GM18511 (cell line): ENCODE data around the gene FAM50B.
"Not testable (repeated sequence)": the region's sequence is repeated elsewhere in the genome, so short reads cannot be mapped to it uniquely, and the experiment has no call there.

Experiments
- ATAC-seq: cut with Tn5 transposase; IDR thresholded peaks from one replicate; pipeline ENCODE4 v1.9.1; 2021; ENCODE audit warnings: mild to moderate bottlenecking, moderate library complexity; ENCODE audit not compliant: unreplicated experiment

Gene FAM50B

DNA sequence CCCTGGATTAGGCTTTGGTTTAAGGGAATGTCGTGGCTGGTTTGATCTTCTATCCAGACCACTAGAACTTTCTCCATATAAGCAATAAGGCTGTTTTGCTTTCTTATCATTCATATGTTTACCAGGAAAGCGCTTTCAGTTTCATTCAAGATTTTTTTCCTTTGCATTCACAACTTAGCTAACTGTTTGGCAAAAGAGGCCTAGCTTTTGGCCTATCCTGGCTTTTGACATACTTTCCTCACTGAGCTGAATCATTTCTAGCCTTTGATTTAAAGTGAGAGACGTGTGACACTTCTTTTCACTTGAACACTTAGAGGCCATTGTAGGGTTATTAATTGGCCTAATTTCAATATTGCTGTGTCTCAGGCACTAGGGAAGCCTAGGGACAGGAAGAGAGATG, 1.7 kb upstream of the FAM50B start:
- ATAC-seq: no peak

- ATAC-seq: no peak
Measured at GRCh38 chr6:3848380-3848779, 793 bp upstream of the FAM50B start.

- ATAC-seq: peak; percentile 1
Measured at GRCh38 chr6:3849681-3850450, 693 bp downstream of the FAM50B start.

- ATAC-seq: no peak
Measured at GRCh38 chr6:3850451-3851203, 1.5 kb downstream of the FAM50B start.

GRCh38 chr6:3851839-3852238, 2.7 kb downstream of the FAM50B start:
- no peak for ATAC-seq

- no peak for ATAC-seq
Measured at GRCh38 chr6:3852391-3852790, 3.2 kb downstream of the FAM50B start.

DNA sequence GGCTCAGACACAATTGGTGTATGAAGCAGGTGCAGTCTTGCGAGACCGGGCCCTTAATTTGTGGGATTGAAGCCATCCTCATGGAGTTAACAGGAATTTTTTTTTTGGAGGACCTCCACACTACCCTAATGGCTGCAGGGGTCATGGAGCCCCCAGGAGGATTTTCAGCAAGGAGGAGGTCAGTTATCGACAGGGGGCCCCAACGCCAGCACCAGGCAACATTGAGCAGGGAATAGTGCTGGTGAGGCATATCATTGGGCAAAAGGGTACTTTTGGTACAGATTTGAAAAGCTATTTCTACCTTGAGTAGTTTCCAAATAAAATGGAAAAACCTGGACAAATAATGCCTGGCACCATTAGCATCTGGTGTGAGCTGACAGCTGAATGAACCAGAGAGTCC, 6.7 kb downstream of the FAM50B start:
- ATAC-seq: no peak

DNA sequence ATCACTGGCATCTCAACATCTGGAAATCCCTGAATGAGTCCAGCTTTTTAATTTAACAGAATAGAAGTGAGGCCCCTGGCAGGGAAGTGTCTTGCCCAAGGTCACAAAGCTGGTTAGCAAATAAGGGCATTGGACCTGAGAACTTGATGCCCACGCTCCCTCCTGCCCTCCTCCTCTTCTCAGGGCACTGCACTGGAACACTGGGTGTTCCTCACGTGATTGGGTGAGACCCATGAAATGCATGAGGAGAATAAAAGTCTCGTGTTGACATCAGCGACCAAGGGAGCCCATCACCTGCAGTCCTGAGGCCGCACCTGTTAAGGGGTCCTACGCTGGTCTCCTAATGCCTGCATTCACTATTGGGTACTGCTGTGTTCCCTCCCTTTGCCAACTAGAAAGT, 7.4 kb downstream of the FAM50B start:
- no peak for ATAC-seq

DNA sequence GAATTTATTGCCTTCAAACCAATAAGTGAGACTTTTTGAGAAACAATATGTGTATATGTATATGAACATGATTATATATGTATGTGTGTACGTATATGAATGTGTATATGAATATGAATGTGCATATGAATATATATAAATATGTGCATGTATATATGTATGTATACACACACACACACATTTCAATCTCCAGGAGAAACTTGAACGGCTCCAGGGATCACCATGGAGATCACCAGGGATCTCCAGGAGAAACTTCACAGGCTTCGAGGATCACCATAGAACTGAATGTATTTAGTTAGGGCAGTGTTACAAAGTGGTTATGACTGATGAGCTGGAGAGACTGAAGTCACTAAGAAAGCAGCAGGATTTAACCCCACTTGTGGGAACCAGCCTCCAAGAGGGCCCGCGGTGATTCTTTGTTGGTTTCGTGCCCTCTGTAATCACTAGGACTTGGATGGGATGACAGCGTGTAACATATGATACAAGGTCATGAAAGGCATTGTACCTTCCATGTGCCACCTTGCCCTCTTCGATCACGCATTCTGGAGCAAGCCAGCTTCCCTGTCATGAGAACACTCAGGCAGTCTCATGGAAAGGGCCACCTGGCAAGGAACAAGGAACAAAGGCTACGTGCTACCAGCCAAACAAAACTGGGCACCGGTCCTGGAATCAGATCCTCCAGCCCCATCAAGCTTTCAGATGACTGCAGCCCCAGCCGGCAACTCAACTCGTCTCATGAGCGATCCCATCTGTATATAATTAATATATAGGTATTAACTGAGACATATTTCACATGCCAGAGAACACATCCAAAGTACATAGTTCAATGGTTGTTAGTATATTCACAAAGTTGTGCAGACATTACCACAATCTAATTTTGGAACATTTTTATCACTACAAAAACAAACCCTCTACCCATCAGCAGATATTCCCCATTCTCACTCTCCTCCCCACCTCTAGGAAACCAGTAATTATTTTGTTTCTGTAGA, 8.6 kb downstream of the FAM50B start:
- ATAC-seq: no peak

DNA sequence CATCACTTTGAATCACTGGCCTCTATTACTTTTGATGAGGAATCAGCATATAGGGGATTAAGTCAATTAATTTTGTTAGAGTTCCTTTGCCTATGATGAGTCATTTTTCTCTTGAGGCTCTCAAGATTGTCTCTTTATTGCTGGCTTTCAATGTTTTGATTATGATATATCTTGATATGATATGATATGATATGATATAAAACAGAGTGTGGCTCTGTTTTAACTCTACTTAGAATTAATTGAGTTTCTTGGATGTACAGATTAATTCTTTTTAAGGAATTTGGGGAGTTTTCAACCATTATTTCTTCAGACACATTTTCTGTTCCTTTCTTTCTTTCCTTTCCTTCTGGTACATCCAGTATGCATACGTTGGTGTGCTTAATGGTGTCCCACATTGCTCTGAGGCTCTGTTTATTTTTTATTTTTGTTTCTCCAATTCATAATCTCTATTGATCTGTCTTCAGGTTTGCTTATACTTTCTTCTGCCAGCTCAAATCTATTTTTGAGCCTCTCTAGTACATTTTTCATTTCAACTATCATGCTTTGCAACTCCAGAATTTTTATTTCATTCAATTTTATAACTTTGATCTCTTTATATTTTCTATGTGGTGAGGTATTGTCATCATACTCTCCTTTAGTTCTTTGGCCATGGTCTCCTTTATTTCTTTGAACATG, 10.8 kb downstream of the FAM50B start:
- no peak for ATAC-seq

DNA sequence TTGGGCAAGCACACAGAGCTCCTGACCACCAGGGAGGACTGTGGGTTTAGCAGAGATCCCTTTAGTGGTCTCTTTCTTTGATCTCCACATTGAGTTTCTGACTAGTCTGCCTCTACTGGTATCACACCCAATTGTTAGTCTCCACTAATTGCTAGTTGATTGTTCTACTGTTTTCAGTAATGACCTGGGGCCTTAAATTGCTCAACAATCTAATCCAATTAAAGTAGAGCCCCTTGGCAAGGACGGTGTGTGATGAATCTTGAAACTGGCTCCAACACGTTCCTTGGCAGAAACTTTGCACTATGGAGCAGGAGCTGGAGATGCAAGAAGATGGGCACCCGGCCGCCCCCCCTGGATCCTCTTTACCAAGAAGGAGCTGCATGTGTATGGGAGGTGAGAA, 12.3 kb downstream of the FAM50B start:
- no peak for ATAC-seq

DNA sequence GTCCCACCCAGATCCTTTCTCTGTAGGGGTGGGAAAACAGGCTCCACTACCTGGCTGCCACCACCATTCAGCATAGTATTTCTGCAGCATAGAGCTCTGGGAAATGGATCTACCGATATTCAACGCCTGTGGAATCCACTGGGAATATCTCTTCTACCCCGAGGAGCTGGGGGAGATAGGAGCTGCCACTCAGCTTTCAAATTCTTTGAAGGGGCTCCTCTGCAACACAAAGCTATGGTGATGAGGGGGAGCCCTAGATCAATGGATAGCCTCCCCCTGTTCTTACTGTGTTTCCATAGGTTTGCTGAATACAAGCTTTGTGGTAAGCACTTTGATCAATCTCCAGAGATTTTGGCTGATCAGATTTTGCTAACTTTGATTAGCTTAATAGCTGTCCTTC, 12.9 kb downstream of the FAM50B start:
- no peak for ATAC-seq

GRCh38 chr6:3863322-3863721, 14.1 kb downstream of the FAM50B start:
- not testable (repeated sequence) for ATAC-seq

DNA sequence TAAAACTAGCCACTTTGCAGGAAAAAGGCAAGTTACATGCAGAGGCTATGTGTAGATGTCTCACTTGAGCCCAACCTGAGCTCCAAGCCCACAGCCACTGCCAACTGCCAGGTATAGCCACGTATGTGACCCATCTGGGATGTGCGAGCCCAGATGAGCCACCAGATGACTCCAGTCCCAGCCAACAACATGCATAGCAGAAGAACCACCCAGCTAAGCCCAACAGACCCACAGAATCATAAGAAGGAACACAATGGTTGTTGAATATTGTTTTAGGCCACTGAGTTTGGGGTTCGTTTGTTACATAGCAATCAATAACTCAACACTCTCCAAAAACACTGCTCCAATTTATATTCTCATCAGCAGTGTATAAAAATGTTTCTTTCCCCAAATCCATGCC, 16.3 kb downstream of the FAM50B start:
- no peak for ATAC-seq

DNA sequence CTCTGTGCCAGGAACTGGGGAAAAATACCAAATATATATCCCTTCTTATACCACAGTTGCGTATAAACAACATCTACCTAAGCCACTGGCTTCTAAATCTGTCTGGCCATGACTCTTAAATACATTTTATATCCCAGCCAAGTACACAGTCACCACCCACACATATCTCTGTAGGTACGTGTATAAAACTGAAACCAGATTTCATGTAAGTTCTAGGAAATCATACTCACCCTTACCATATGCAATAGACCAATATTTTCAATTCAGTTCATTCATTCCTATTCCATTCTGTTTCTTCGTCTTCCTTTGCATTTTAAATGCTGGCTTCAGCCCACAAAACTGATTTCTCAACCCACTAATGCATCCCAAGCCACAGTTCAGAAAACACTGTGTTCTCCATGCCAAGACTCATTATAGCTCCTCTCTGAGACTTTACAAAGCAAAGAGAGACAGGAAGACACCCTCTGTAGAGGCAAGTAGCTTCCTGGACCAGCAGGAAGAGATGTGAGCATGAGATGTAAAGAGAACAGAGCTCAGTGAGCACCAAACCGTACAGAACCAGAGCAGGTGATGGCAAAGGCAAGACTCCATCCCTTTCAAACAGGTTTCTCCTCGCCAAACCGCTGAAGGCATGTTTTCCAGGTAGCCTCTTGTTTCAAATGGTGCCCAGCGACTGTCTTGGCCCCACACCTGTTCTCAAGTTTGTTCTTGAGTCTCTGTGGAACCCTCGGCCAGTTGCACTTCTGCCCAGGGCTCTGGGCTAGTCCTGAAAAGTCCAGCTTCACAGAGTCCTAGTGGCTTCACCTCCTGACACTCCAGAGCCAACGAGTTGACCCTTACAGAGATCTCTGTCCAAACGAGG, 18.7 kb downstream of the FAM50B start:
- no peak for ATAC-seq

GRCh38 chr6:3868544-3868943, 19.4 kb downstream of the FAM50B start:
- ATAC-seq: no peak

DNA sequence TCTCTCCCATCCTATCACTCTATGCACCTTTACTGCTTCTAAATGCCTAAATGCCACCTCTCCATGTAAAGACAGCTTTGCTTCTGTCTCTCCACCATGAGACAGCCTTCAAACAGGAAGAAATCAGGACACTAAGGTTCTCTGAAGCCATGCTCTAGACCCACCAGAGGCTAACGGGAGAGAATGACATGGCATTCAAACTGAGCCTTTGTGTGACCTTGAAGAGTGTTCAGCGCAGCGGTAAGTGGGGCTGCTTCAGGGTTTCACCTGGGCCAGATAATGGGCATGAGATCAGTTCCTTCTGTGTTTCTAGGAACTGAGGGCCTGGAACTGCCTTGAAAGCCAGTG, 20.1 kb downstream of the FAM50B start:
- ATAC-seq: no peak

DNA sequence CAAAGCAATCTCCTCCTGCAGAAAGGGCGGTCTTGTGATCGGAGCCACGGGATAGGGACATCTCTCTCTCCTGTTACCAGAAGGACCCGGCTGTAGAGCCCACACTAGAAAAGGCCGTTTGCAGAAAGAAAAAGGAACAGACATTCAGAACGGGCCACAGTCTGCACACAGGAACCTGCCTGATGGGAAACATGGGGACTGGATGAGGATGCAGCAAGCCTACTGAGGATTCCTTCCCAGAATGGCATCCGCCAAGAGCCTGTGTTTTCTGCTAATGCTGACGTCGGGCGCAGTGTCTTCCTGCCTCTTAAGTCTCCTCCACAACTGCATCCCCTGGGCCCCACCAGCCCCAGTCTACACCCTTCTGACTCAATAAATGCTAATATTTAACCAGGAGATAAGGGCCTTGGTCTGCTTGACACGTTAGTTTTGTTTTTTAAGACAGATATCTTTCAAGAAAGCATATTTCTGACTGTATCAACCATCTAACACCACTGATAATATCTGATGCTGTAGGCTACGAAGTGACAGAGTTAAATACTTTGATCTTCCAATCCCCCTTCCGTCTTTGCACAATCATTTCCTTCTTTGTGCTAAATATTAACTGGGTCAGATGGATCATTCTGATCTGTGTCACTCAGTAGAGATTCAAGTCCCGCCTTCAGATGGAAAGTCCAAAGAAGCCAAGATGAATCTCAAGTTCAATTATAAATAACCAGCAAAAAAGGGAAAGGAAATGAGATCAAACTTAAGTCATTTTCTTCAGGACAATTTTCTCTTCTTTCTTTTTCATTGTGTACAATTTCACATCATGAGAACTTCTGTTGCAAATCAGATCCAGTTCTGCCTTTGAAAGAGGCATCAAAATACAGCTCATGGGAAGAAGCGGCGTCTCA, 20.7 kb downstream of the FAM50B start:
- no peak for ATAC-seq

GRCh38 chr6:3870528-3870925, 21.4 kb downstream of the FAM50B start:
- ATAC-seq: no peak
